HG03066 (cell line): ENCODE results near the gene COLEC12.

Experiments
- ATAC-seq: cut with Tn5 transposase; IDR thresholded peaks from one replicate; pipeline ENCODE4 v1.9.1; 2021; ENCODE audit warnings: low read depth; ENCODE audit not compliant: unreplicated experiment

Gene COLEC12

DNA sequence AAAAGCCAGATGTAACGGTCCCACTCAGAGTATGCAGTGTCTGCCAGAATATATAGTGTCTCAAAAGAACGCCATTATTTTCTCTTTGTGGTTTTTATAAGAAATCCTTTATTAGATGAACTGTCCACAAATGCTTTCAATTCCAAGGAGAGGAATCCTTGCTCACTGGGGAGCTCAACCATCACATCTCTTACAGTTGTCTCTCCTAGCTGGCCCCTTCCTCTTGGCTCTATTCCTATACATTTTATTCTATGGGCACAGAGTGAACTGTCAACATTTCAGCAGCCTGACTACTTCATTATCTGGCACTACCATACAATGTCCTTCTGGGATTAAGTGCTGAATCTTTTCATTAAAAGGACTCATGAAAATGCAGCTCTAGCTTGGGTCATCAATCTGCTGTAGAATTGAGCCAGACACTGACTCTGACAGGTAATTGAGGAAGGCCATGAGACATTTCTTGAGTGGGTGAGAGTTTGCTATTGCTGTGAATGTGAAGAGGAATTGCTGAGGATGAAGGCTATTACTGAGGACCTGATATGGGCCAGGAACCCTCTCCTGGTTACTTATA lies 136.2 kb downstream of the COLEC12 start:
- ATAC-seq: no peak

DNA sequence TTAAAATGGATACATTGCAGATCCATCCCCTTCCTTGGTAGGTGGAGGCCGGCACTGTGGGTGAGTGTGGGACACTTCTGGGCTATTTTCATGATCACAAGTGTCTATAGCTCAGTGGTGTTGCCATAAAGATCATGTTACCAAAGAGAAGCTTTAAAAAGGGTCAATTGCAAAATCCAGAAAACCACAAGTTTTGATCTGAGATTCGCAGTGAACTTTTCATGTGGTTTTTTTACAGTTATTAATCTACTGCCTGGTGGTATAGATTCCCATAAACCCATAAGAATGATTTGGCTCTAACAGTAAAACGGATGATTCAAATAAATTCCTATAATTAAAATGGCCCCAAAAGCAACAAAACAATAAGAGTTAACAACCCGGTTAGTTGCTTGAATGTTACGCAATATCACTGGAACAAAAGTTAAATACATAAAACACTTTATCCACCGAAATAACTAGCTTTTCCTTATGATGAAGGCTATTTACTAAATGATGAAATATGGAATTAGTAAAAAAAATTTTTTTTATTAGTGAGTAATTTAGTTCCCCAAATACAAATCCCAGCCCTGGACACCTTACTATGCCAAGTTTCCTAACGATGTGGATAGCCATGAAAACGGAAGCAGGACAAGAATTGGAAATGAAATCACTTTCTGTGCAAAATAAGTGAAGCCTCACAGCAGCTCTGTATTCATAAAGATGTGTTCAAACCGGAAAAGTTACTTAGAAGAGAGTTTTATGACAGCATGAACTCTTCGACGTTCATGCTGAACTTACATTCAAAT lies 137.0 kb downstream of the COLEC12 start:
- ATAC-seq: no peak

DNA sequence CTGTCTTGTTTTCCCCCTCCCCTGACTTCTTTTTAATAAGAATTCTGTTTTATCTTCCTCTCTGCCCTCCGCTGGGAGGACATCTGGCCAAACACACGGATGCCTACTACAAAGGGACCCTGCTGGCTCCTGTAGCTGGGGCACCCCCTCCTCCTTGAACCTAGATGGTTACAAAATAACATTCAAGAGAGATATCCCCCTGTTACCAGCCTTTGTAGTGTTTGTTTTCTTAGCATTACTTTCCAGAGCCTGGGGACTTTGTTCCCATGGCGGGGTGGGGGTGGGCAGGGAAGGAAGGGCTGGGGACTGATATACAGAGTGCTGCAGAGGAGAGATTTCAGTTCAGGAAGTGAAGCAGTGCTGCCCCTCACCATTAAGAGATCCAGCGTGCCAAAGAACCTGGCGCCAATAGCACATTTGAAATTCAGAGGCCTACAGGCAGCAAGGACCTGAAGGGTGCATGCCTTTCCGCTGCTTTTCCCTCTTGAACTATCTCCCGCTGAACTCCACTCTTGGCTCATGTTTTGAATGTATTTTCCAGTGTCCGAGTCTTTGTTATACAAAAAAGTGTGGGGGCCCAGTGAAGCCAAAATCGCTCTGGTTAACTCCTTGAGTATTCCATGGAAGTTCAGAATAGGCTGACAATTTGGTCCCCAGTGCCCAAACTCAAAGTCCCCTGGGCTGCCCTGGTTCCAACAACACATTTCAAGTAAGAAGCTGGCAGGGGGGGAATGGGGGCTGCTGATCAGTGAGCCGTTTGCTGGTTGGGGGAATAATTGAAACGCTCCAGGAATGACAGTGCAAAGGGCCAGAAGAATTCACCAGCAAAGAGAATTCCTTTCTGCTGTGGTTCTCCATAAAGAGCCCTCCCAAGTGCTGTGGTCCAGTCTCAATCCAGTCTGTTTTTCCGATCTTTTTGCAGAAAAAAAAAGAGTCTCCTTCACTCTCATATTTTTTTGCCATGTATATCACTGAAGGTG lies 137.9 kb downstream of the COLEC12 start:
- ATAC-seq: no peak

DNA sequence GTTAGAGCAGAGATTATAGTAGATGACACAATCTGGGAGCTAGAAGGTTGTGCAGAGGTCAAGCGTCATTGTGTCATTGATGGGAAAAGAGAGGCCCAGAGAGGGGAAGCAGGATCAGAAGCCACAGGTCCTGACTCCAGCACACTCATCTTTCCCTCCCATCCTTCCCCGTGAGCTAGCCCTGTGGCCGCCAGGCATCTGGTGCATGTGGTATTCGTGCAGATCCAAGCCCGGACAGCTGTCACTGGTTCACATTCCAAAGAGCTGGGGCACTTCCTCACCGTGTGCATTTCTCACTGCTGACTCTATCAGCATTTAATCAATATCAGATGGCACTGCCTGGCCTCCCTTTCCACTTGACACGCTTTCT lies 138.6 kb downstream of the COLEC12 start:
- no peak for ATAC-seq

DNA sequence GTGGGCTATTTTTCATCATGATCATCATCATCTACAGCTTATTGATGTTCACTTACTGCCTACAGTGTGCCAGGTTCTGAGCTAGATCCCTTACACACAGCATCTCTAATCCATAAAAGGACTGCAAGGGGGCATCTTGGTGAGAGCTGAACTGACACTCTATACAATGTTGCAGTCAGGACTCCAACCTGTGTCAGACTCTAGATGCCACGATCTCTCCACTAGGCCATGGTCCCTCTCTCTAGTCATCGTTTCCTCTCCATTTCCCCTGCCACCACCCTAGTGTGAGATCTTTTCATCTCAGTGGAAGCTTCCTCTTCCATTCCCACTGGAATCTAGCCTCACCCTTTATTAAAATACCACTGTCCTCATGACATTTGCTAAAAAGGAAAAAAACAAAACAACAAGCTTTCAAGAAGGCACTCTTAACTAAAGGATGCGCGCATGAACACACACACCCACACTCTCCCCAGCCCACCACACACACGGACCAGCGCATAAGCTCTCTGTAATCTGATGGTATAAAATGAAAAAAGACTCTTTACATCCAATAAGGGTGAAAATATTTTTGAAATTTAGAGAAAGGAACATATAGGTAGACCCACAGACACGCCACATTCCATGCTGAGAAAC lies 139.3 kb downstream of the COLEC12 start:
- no peak for ATAC-seq

DNA sequence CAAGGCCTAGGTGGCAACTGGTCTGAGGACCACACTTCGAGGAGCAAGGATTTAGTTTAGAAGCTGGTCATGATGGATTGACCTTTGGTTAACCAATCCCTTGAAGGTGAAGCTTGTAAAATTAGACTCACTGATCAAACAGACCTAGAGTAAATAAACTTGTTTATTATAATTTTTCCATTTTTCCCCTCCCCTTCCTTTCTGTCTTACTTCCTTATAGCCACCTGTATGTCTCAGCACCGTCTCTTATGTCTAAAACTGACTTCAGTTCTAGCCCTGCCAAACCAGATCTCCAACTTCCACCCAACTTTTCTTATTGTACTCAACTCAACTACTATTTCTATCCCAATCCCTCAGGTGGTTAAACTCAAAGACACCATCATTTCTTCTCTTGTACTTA lies 139.8 kb downstream of the COLEC12 start:
- no peak for ATAC-seq

DNA sequence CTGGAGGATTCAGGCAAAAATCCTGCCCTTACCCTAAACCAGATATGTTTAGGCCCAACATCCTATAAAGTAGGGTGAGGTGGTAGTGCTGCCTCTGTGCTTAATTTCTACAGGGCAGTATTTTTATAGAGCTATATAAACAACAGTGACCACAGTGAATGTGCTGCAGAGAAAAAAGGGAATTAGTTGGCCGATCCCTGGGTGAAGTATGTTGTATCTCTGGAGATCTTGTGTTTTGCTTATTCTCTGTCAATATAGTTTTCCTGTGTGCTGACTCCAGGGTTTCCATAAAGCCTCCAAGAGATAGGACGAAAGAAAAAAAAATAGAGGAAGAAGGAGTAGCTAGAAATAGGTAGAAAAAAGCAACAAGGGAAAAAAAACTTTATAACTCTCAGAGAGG lies 143.7 kb downstream of the COLEC12 start:
- no peak for ATAC-seq

DNA sequence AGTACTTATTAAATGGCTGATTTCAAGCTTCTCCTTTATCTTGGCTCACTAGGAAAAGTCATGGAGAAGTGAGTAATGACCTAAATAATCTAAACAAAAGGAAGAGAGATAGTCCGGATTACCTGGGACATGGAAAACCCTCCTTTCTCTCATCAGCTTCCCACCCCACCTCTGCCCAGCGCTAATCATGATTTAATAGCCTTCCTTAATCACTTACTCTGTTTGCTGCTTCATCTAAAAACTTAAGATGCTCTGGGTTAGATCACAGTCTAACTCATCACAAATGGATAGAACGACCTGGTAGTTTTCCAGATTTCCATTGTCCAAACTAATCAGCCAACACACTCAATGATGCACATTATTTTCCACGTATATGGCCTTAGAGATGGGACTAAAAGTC lies 144.8 kb downstream of the COLEC12 start:
- ATAC-seq: no peak

DNA sequence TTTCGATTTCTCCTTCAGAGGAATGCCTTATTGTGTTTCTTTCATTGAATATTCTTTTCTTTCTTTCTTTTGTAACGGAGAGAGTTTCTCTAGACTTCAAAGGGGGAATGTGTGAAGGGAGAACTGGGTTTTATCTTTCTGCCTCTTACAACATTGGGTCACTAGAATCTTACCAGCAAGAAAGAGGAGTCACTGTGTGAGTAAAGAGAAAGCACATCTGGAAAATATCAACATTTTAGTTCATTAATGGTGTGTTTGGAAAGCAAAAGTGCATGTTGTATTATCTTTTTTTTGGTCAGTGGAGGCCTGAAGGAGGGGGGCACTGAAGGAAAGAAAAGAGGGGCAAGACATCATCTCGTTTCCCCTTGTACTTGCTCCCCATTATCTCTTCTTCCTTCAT lies 146.0 kb downstream of the COLEC12 start:
- ATAC-seq: no peak

DNA sequence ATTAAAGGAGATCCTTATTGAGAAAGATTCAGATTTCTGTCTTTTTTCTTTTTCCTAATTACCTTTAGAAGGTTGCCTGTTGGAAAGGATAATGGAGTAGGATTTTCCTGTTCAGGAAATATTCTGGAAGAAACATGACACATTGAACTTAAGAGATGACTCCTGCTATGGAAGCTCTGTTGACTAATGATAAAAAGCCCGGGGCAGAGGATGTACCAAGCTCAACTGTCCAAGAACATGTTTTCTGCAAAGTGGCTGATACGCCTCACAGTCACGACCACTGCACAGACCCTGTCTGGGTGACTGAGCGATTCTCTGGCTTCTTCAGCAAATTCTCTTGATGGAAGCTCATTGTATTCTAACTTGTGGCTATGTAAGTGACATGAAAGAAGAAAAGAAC lies 146.5 kb downstream of the COLEC12 start:
- ATAC-seq: no peak

DNA sequence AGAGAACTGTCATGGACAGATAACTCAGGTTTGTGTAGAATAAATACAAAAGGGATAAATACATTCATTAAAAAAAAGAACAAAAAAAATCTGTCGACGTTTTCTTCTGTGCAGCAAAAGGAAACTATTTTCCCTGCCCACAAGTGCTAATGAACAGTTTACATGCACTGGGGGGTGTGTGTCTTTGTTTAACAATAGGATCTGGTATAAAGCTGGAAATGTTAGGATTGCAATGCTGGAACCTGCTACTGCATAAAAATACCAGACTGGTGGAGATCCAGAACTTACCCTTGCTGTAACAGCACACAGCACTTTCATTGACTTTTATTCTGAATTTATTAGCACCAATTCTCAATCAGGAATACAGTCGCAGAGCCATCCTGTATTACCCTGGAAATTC lies 148.1 kb downstream of the COLEC12 start:
- ATAC-seq: no peak

DNA sequence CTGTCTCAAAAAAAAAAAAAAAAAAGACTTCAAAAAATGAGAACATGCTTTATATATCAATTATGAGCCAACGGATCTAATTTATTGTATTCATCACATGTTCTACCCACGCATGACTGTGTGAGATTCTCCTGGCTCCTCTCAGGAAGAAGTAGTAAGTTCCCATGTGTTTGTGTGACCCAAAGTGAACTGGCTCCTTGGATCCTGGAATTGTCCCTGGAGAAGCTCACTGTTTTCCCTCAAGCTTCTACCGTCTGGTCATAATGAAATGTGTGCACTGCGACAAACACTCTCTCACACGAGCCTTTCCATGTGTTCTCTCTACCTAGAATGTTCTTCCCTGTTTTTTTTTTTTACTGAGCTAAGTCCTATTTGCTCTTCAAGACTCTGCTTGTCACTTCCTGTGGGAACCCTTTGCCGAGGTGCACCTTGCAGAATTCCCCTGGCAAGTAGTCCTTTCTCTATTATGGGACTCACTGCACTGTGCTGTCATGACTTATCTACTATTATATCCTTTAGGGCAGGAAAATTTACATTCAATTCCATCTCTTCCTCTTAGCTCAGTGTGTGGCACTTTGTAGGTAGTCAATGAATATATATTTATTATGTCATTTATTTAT lies 149.4 kb downstream of the COLEC12 start:
- no peak for ATAC-seq

DNA sequence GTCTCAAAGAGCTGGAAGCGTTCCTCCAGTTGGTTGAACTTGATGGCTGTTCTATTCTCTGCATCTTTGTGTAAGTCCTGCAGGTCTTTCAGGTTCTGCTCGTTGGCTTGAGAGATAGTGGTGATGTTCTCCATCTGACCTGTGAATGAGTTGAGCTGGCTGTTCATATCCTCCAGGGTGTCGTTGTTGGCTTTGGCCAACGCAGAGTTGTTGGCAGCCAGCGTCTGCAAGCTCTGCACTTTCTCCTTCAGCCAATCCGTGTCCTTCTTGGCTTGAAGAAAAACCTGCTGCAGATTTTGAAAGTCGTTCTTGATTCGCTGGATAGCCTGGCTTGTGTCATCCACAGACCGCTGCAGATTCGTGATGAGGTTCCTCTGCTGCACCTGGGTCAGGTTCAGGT lies 153.9 kb downstream of the COLEC12 start:
- no peak for ATAC-seq

DNA sequence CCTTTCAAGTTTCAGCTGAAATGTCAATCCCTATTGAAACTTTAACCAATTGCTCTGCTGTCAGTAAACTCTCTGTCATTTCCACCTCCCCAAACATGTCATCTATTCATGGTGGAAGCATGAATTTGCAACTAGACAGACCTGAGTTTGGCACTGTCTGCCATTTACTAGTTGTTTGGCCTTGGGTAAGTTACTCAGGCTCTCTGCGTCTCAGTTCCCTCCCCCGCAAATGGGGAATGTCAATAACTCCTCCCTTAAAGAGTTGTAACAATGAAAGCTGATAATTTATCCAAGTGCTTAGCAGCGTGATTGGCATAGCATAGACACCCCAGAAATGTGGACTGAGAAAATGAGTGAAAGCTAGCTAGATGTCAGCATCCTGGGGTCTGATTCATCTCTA lies 159.4 kb downstream of the COLEC12 start:
- ATAC-seq: no peak

DNA sequence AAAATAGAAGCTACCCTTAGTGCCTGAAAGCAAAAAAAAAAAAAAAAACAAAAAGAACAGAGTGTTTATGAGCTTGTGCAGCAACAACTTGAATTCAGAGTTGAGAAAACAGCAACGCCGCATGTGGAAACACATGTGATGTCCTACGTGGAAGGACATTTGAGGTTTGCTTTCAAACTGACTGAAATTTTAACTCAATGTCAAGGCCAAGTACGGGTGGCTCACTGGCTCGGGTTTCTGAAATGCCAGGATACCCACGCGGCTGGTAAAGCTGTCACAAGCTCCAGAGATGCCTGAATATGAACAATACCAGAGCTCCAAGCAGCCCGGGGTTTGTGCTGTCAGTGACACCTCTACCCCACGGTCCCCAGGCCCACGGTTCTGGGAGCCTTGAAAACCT lies 160.5 kb downstream of the COLEC12 start:
- ATAC-seq: no peak

DNA sequence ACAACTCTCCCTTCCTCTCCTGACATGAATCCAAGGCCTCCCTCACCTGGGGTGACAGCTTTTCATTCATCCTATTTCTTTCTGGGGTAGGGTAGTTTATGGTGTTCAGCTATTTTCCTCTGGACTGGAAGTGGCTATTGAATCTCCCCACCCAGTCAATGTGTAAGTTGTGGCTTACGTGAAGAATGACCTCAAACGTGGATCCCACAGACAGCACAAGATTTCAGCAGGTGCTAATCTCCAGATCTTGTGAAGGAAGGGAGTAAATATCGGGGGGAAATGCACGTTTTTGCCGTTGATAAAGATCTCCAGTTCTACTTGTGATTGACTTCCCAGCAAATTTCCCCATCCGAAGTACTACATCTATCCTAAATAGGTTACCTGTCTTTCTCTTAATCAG lies 161.3 kb downstream of the COLEC12 start:
- no peak for ATAC-seq

DNA sequence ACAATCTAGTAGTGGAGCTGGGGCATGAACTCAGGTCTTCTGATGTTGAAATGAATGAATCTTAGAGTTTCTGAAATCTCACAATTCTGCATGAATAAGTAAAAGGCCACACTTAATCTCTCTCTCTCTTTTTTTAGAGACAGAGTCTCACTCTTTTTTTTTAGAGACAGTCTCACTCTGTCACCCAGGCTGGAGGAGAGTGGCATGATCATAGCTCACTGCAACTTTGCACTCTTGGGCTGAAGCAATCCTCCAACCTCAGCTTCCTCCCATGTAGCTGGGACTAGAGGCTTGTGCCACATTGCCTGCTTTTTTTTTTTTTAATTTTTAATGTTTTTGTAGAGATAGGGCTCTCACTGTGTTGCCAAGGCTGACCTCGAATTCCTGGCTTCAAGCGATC lies 163.8 kb downstream of the COLEC12 start:
- no peak for ATAC-seq

DNA sequence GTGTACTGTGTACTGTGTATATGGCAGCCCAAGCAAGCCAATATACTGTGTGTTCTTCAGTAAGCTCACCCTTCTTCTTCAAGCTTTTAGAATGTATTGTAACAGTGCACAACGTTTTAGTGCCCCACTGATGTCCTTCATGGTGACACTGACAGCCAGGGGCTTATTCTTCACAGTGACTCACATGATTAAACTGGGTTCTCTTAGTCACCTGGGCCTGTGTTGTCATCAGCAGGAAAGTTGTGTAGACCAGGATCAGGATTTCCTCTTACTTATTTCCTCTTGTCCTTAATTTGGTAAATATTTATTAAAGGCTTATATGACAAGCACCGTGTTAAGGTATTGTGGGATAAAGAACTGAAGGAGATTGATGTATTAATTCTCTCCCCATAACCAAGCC lies 164.8 kb downstream of the COLEC12 start:
- no peak for ATAC-seq

DNA sequence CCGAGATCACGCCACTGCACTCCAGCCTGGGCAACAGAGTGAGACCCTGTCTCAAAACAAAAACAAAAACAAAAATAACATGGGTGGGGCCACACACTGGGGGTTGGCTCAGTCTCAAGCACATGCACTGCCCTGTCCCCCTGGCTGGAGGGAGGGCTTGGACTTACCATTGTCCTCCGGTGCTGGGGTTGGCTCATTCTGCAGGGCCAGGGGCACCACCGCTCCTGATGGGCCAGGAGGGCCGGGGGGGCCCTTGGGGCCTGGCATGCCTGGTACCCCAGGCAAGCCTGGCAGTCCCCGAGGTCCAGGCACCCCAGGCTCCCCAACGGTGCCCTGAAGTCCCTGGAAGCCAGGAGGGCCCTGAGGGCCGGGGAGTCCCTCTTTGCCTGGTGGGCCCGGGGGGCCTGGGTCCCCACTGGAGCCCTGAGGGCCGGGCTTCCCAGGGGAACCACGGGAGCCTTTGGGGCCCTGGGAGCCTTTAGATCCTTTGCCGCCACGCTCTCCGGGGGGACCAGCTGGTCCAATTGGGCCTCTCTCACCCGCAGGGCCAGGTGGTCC lies 165.8 kb downstream of the COLEC12 start:
- no peak for ATAC-seq
